ENCODE measurements around the gene FOXK1. TPM values are rescaled to one million over a fixed set of nuclear protein-coding genes. Genes with fewer than 3 reads are reported as not detected.

The FOXK1 gene
- total RNA-seq, 2 donors from 2014 or later, result 19.4 to 24.8 TPM

DNA sequence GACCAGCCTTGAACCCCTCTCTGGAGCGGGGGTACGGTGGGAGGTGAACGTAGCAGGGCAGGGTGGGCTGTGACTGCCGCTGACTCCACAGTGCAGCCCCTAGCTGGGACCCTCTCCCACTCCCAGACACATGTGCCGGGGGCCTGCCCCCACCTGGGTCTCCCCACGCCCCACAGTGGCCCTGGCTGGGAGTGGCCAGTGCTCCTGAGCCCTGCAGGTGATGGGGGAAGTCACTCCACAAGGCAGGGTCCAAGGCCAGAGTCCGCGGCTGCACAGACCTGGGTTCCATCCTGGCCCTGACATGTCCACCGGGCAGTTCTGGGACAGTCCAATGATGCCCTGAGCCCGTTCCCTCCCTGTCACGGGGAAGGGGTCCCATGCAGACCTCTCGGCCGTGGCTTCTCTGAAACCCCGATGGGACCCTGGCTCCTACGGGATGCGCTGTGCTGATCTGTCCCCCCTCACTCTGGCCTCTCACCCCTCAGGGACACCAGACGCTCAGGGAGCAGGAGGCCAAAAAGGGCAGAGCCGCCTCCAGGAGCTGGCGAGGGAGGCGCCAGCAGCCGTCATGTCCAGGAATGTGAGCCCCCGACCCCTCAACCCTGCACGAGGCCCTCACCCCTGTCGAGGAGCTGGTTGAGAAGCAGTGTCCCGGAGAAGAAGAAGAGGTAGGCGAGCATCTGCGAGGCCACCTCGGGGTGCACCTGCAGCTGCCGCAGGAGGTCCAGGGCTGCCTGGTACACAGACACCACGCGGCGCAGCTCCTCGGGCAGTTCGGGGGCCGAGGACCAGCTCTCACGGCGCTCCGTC, 133.7 kb downstream of the FOXK1 start:
- DNase-seq (ENCODE audit: low spot score), result no peak
- Histone ChIP-seq H3K27me3 (no peaks in the 10 kb centered on the region), H3K4me3 (no peak overlapping the region), H3K9me3 (no peaks in the 10 kb centered on the region), H3K4me1 (peaks cover 0 to 18% of the 10 kb centered on the region in 2 donors), H3K27ac (no peak overlapping the region), H3K36me3 (no peaks in the 10 kb centered on the region)
- no peak for TF ChIP-seq CTCF (IDR thresholded peaks at IDR 0.05)

DNA sequence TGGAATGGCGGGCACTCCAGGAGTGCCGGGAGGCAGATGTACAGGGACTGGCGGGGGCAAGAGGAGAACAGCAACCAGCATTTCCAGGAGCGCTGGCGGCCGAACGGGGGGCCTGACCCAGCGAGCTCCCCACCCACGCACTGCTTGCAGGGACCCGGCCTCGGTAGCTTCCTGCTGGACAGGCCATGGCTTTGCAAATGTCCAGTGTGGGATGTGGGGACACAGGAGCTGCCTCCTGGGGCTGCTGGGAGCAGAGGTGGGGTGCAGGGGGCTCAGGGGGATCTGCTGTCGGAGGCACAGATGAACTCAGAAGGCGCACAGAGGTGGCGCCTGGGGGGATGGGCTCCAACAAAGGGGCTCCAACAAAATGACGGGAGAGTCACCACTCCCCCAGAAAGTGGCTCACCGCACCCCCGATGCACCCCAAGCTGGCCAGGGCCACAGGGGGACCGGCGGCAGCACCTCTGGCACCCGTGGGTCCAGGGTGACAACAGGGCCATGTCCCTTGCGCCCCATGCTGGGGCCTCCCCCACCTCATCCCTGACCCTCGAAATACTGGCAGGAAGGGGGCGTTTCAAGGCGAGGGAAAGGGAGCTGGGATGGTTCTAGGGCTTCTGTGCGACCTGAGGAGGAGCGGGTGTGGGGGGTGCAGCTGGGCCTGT, 134.5 kb downstream of the FOXK1 start:
- no peak for DNase-seq (ENCODE audit: low spot score)
- H3K4me1 ChIP-seq, result peaks cover 0 to 22% of the 10 kb centered on the region in 2 donors
- no peak for TF ChIP-seq CTCF (IDR thresholded peaks at IDR 0.05)
- H3K36me3 ChIP-seq, result no peaks in the 10 kb centered on the region
- H3K27me3 ChIP-seq, result no peaks in the 10 kb centered on the region
- H3K9me3 ChIP-seq, result no peaks in the 10 kb centered on the region
- H3K4me3 ChIP-seq, result no peak overlapping the region
- no peak overlapping the region for H3K27ac ChIP-seq

GRCh38 chr7:4817178-4817901, 135.2 kb downstream of the FOXK1 start:
- Histone ChIP-seq H3K27me3 (no peaks in the 10 kb centered on the region), H3K4me3 (no peak overlapping the region), H3K4me1 (peaks cover 0 to 22% of the 10 kb centered on the region in 2 donors), H3K9me3 (no peaks in the 10 kb centered on the region), H3K36me3 (no peaks in the 10 kb centered on the region), H3K27ac (no peak overlapping the region)
- DNase-seq (ENCODE audit: low spot score), result no peak
- no peak for TF ChIP-seq CTCF (IDR thresholded peaks at IDR 0.05)

DNA sequence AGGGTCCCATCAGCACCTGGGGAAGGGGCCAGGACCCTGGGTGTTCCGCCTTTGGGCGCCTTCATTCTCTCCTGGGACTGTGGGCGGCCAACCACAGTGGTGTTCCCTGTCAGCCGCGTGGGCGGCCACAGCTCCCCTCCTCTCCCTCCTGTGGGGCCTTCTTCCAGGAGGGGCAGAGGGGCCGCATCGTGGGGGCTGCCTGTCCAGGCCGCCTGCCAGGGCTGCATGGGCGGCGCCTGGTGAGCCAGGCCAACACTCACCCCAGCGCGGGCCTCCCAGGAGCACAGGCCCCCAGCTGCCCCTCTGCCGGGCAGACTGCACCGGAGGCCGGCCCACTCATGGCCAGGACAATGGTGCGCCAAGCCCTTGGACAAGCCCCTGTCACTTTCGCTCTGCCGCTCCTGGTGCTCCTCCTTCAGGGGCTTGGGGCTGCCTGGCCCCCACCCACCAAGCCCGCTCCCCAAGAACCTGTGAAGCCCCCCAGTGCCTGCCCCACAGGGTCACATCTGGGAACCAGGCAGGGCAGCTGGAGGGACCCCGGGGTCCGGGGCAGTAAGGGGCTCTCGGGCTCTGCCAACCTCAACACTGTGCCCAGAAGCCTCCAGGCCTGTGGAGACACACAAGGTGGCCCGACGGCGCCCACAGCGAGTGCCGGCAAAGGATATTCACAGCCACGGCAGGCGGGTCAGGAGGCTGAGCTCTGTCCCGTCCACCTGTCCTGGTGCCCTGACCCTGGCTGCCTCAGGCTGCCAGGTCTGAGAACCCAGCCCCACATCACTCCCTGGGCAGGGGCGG, 136.1 kb downstream of the FOXK1 start:
- Histone ChIP-seq H3K9me3 (no peaks in the 10 kb centered on the region), H3K27me3 (no peaks in the 10 kb centered on the region), H3K27ac (no peak overlapping the region), H3K4me3 (no peak overlapping the region), H3K36me3 (no peaks in the 10 kb centered on the region), H3K4me1 (peaks cover 0 to 22% of the 10 kb centered on the region in 2 donors)
- no peak for TF ChIP-seq CTCF (IDR thresholded peaks at IDR 0.05)
- DNase-seq (ENCODE audit: low spot score), result no peak

All from right atrium auricular region (tissue), 2 donors.